DND-41 (cell line): Measurements from ENCODE around the gene URB1.

ENCODE experiments used
- CTCF ChIP-seq: IDR thresholded peaks from 2 replicates; pipeline ENCODE4 v1.5.1; 2012; ENCODE audit warnings: borderline replicate concordance, low read length, moderate library complexity, mild to moderate bottlenecking; ENCODE audit not compliant: poor library complexity, severe bottlenecking; ENCODE audit errors: extremely low read depth
- EZH2 ChIP-seq: IDR thresholded peaks from 3 replicates; pipeline ENCODE4 v1.6.1; 2012; ENCODE audit warnings: borderline replicate concordance, low read depth, mild to moderate bottlenecking, moderate library complexity, low read length, inconsistent platforms; ENCODE audit not compliant: severe bottlenecking

DNA sequence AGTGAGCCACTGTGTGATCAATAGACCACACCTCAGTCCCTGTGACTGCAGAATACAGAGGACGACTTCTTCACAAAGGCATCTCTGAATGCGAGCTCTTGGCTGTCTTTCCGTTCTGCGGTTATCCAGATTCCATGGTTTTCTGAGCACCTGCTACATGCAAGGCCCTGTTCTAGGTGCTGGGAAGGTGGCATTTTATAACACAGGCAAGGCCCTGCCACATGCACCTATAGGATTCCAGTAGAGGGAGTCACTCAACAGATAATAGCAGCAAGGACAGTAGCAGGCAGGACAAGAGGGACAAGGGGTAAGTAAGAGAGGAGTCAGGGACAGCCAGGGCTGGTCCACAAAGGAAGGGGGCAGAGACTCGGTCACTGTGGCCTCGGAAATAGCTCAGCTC, 9.0 kb downstream of the URB1 start:
- TF ChIP-seq CTCF (no peak), EZH2 (no peak)
